ENCODE measurements around the gene KIAA1755.

- TF ChIP-seq CTCF (conservative IDR thresholded peaks at IDR 0.05; ENCODE audit: low read depth, low read length) (no peak), EZH2 (IDR thresholded peaks at IDR 0.05; ENCODE audit: low read length, unreplicated experiment) (no peak), EZH2phosphoT487 (IDR thresholded peaks at IDR 0.05; ENCODE audit: borderline replicate concordance, low read length) (no peak)
Observed at GRCh38 chr20:38301309-38301708, 40.8 kb upstream of the KIAA1755 start.

All from PC-3 (cell line).